OCI-LY7 (cell line): ENCODE data around the gene ARHGAP28. TPM values are rescaled to one million over a fixed set of nuclear protein-coding genes. Genes with fewer than 3 reads are reported as not detected.

Experiments used
- BruUV-seq: library from RNA; stranded (reverse); fragments of 400-500 nt; replicated peaks from 2 replicates; lab custom pipeline; 2021; lab: Mats Ljungman, UMichigan
- CTCF ChIA-PET: fragments of 300-600 bp; sonication (Branson Sonifier 250); formaldehyde crosslinking; loops from one replicate; lab custom pipeline; 2022; ENCODE audit warnings: antibody characterized with exemption; ENCODE audit not compliant: unreplicated experiment; lab: Charles Lee
- POLR2A ChIA-PET: fragments of 300-600 bp; sonication (Branson Sonifier 250); formaldehyde crosslinking; loops from one replicate; lab custom pipeline; 2022; ENCODE audit warnings: antibody characterized with exemption; lab: Charles Lee
- DNase-seq: peaks from one replicate; pipeline ENCODE4 v3.0.0-alpha.2; 2015; ENCODE audit warnings: low spot score
- H2AFZ ChIP-seq: fragments of 200-600 bp; sonication (generic), shearing (Covaris generic); 2 replicates; pipeline ENCODE4 v1.6.1; 2014; ENCODE audit warnings: mild to moderate bottlenecking, antibody characterized with exemption, low read length, moderate library complexity
- H3K27ac ChIP-seq: fragments of 200-600 bp; sonication (generic); 2 replicates; pipeline ENCODE4 v1.5.1; 2014; ENCODE audit warnings: mixed run types, low read depth, mild to moderate bottlenecking, moderate library complexity, low read length, inconsistent platforms; ENCODE audit not compliant: poor library complexity, severe bottlenecking
- H3K36me3 ChIP-seq: fragments of 200-600 bp; sonication (generic); 2 replicates; pipeline ENCODE4 v1.6.1; 2014; ENCODE audit warnings: mild to moderate bottlenecking, antibody characterized with exemption, low read length, moderate library complexity, mixed read lengths; ENCODE audit not compliant: insufficient read depth
- H3K4me1 ChIP-seq: fragments of 200-600 bp; sonication (generic); 2 replicates; pipeline ENCODE4 v1.5.1; 2014; ENCODE audit warnings: mild to moderate bottlenecking, low read length; ENCODE audit not compliant: insufficient read depth, poor library complexity, severe bottlenecking
- H3K4me2 ChIP-seq: fragments of 200-600 bp; sonication (generic); 2 replicates; pipeline ENCODE4 v1.6.1; 2014; ENCODE audit warnings: mild to moderate bottlenecking, low read length
- H3K4me3 ChIP-seq: fragments of 200-600 bp; sonication (generic); 2 replicates; pipeline ENCODE4 v1.5.1; 2014; ENCODE audit warnings: mild to moderate bottlenecking, low read depth, low read length; ENCODE audit not compliant: poor library complexity, severe bottlenecking
- H3K79me2 ChIP-seq: fragments of 200-600 bp; sonication (generic); 2 replicates; pipeline ENCODE4 v1.6.1; 2016; ENCODE audit warnings: low read depth, mild to moderate bottlenecking, low read length, moderate library complexity, mixed read lengths; ENCODE audit not compliant: insufficient read depth
- H3K9me2 ChIP-seq: fragments of 200-600 bp; sonication (generic); 2 replicates; pipeline ENCODE4 v1.6.1; 2016; ENCODE audit warnings: mild to moderate bottlenecking, low read length, mixed read lengths; ENCODE audit not compliant: insufficient read depth
- H3K9me3 ChIP-seq: fragments of 200-600 bp; sonication (generic); 2 replicates; pipeline ENCODE4 v1.6.1; 2014; ENCODE audit warnings: mild to moderate bottlenecking, mixed run types, low read length, mixed read lengths
- H4K20me1 ChIP-seq: fragments of 200-600 bp; sonication (generic); 2 replicates; pipeline ENCODE4 v1.6.1; 2014; ENCODE audit warnings: mild to moderate bottlenecking, antibody characterized with exemption, low read length, moderate library complexity, mixed read lengths; ENCODE audit not compliant: insufficient read depth
- CTCF ChIP-seq: fragments of 200-600 bp; sonication (generic); conservative IDR thresholded peaks from 2 replicates; pipeline ENCODE4 v1.5.1; 2014; ENCODE audit warnings: mild to moderate bottlenecking, antibody characterized with exemption, low read length, moderate library complexity, mixed read lengths
- EZH2phosphoT487 ChIP-seq: fragments of 200-600 bp; sonication (generic); IDR thresholded peaks from 2 replicates; pipeline ENCODE4 v1.6.1; 2018; ENCODE audit warnings: low read depth, borderline replicate concordance, mild to moderate bottlenecking, mixed run types, antibody characterized with exemption, low read length, moderate library complexity, mixed read lengths
- intact Hi-C: fragments of 100-400 bp; cut with micrococcal nuclease; formaldehyde crosslinking; loops from one replicate; pipeline ENCODE4 v1.10.0; 2022; ENCODE audit not compliant: unreplicated experiment
- total RNA-seq, 2 experiments: library from RNA; depleted of rRNA in 1 of 2; stranded (reverse); fragments of >200 nt in 1 of 2; shearing (Covaris generic) in 1 of 2; gene quantifications; 2 replicates each; pipeline ENCODE4 v1.2.3, GENCODE V29; 2014 to 2022

The ARHGAP28 gene
- total RNA-seq, 2 experiments from 2014 or later: not detected

GRCh38 chr18:6955304-6955703, 225.8 kb downstream of the ARHGAP28 start:
- intact Hi-C loops: no loop called here
- Histone ChIP-seq H2AFZ (no peak overlapping the region), H3K36me3 (no peaks in the 10 kb centered on the region), H3K79me2 (no peaks in the 10 kb centered on the region), H3K9me2 (no peaks in the 10 kb centered on the region), H3K4me2 (no peak overlapping the region), H3K4me3 (no peak overlapping the region), H3K4me1 (no peaks in the 10 kb centered on the region), H3K9me3 (no peaks in the 10 kb centered on the region), H4K20me1 (no peaks in the 10 kb centered on the region), H3K27ac (no peak overlapping the region)
- no peak for DNase-seq
- no TSS peak for BruUV-seq
- ChIA-PET POLR2A (no interaction called here), CTCF (no interaction called here)
- no peak for TF ChIP-seq EZH2phosphoT487
- no peak for TF ChIP-seq CTCF

- Histone ChIP-seq H3K4me2 (no peak overlapping the region), H3K79me2 (no peaks in the 10 kb centered on the region), H3K9me3 (no peaks in the 10 kb centered on the region), H2AFZ (no peak overlapping the region), H3K27ac (no peak overlapping the region), H4K20me1 (no peaks in the 10 kb centered on the region), H3K4me3 (no peak overlapping the region), H3K4me1 (no peaks in the 10 kb centered on the region), H3K36me3 (no peaks in the 10 kb centered on the region), H3K9me2 (no peaks in the 10 kb centered on the region)
- BruUV-seq: no TSS peak
- POLR2A ChIA-PET: interaction anchor here (0.6 to 0.7 kb wide), 2 partner anchors 95 to 172 kb away, joined by 3 to 4 read pairs; no protein-coding TSS in a partner anchor
- DNase-seq: no peak
- CTCF ChIA-PET: no interaction called here
- intact Hi-C loops: no loop called here
- no peak for TF ChIP-seq EZH2phosphoT487
- no peak for TF ChIP-seq CTCF
Observed at GRCh38 chr18:6956495-6956894, 227.0 kb downstream of the ARHGAP28 start.

DNA sequence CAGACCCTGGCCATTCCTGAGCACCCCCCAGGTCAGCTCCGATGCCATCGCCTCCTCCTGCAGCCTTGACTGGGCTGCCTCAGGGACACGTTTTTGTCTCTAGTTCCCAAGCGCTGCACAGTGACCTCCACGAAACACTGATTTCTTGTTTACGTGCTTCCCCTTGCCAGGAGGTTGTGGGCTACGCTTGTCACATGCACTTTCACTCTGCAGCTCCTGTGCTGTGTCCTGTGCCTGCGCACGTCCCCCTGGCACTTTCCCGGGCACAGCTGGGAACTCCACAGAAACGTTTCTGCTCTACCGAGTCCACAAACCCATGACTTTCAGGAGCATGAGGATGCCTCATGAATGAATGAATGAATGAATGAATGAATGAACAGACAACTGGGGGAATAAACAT, 227.5 kb downstream of the ARHGAP28 start:
- Histone ChIP-seq H3K27ac (no peak overlapping the region), H3K4me1 (no peaks in the 10 kb centered on the region), H3K9me3 (no peaks in the 10 kb centered on the region), H3K36me3 (no peaks in the 10 kb centered on the region), H2AFZ (no peak overlapping the region), H4K20me1 (no peaks in the 10 kb centered on the region), H3K4me2 (no peak overlapping the region), H3K9me2 (no peaks in the 10 kb centered on the region), H3K4me3 (no peak overlapping the region), H3K79me2 (no peaks in the 10 kb centered on the region)
- ChIA-PET CTCF (interaction anchor here (0.9 kb wide), 1 partner anchor 15 kb away, joined by 3 read pairs; no protein-coding TSS in a partner anchor), POLR2A (interaction anchor here (0.6 to 0.7 kb wide), 2 partner anchors 21 to 96 kb away, joined by 3 read pairs; no protein-coding TSS in a partner anchor)
- BruUV-seq: no TSS peak
- TF ChIP-seq CTCF (no peak), EZH2phosphoT487 (no peak)
- DNase-seq: no peak
- intact Hi-C loops: no loop called here
